Fibroblast of lung (primary cell): ENCODE measurements around the gene DHRS11. TPM values are rescaled to one million over a fixed set of nuclear protein-coding genes. Genes with fewer than 3 reads are reported as not detected.

Source experiments
- DNase-seq, 2 donors: peaks; one replicate each; pipeline versions ENCODE4 v3.0.0 to v3.0.0-alpha.2; 2010; ENCODE audit warnings: low read depth in 2 of 2
- H2AFZ ChIP-seq: 2 replicates; pipeline ENCODE4 v1.5.1; 2012; ENCODE audit warnings: low read length, control low read depth, inconsistent platforms
- H3K27ac ChIP-seq: 2 replicates; pipeline ENCODE4 v1.5.1; 2011; ENCODE audit warnings: low read length, control low read depth; ENCODE audit not compliant: insufficient read depth
- H3K27me3 ChIP-seq: 2 replicates; pipeline ENCODE4 v1.5.1; 2011; ENCODE audit warnings: mild to moderate bottlenecking, low read length; ENCODE audit not compliant: control insufficient read depth, insufficient read depth
- H3K36me3 ChIP-seq: 2 replicates; pipeline ENCODE4 v1.5.1; 2011; ENCODE audit warnings: low read length; ENCODE audit not compliant: control insufficient read depth, insufficient read depth
- H3K4me1 ChIP-seq: 2 replicates; pipeline ENCODE4 v1.5.1; 2011; ENCODE audit warnings: low read length; ENCODE audit not compliant: control insufficient read depth, insufficient read depth; ENCODE audit errors: extremely low read depth
- H3K4me2 ChIP-seq: 2 replicates; pipeline ENCODE4 v1.5.1; 2011; ENCODE audit warnings: low read length, control low read depth; ENCODE audit not compliant: insufficient read depth; ENCODE audit errors: extremely low read depth
- H3K4me3 ChIP-seq, 4 experiments: fragments of 200-600 bp in 1 of 4; sonication (generic) in 1 of 4; replicated peaks in 1 of 4; 2 replicates each; pipeline ENCODE4 v1.5.1; 2011 to 2016; ENCODE audit warnings: low read length in 4 of 4, low read depth in 3 of 4, mild to moderate bottlenecking in 3 of 4, control low read depth in 2 of 4, inconsistent platforms in 1 of 4, mixed read lengths in 1 of 4; ENCODE audit not compliant: insufficient read depth in 1 of 4; ENCODE audit errors: control extremely low read depth in 1 of 4
- H3K79me2 ChIP-seq: 2 replicates; pipeline ENCODE4 v1.5.1; 2012; ENCODE audit warnings: mild to moderate bottlenecking, low read length, inconsistent platforms; ENCODE audit not compliant: control insufficient read depth, insufficient read depth
- H3K9ac ChIP-seq: 2 replicates; pipeline ENCODE4 v1.5.1; 2011; ENCODE audit warnings: mild to moderate bottlenecking, low read length, control low read depth; ENCODE audit not compliant: insufficient read depth
- H3K9me3 ChIP-seq: 2 replicates; pipeline ENCODE4 v1.5.1; 2012; ENCODE audit warnings: low read depth, low read length; ENCODE audit not compliant: control insufficient read depth, insufficient read depth
- H4K20me1 ChIP-seq: 2 replicates; pipeline ENCODE4 v1.5.1; 2011; ENCODE audit warnings: low read length; ENCODE audit not compliant: control insufficient read depth, insufficient read depth; ENCODE audit errors: extremely low read depth
- CTCF ChIP-seq, 2 donors: IDR thresholded peaks in 1 of 2; conservative IDR thresholded peaks in 1 of 2; 1 replicate in 1 of 2; 2 replicates in 1 of 2; pipeline ENCODE4 v1.5.1; 2011 to 2012; ENCODE audit warnings: low read length in 2 of 2, control low read depth in 1 of 2, inconsistent platforms in 1 of 2, low read depth in 1 of 2, mild to moderate bottlenecking in 1 of 2
- EZH2 ChIP-seq: IDR thresholded peaks from 2 replicates; pipeline ENCODE4 v1.5.1; 2012; ENCODE audit warnings: low read length, control low read depth, mild to moderate bottlenecking; ENCODE audit errors: missing control alignments
- polyA plus RNA-seq, 2 donors: library from polyadenylated mRNA; depleted of rRNA in 1 of 2; stranded (reverse) in 1 of 2; unstranded in 1 of 2; fragments of >200 nt; gene quantifications; 2 replicates each; pipeline ENCODE4 v1.2.1, GENCODE V29; 2011 to 2012; ENCODE audit warnings: missing spikeins in 1 of 2
- total RNA-seq: library from RNA; depleted of rRNA; stranded (reverse); fragments of >200 nt; gene quantifications from 2 replicates; pipeline ENCODE4 v1.2.1, GENCODE V29; 2014

DHRS11 gene
- total and polyA plus RNA-seq, 2 donors (not counting 1 experiment from before 2014, with no cell fraction given), result 4.6 to 5.9 TPM

- no peak overlapping the region for H2AFZ ChIP-seq
- no peaks in the 10 kb centered on the region for H4K20me1 ChIP-seq
- no peak for DNase-seq
- H3K4me1 ChIP-seq, result peaks cover 4% of the 10 kb centered on the region
- no peak overlapping the region for H3K4me2 ChIP-seq
- no peak overlapping the region for H3K4me3 ChIP-seq
- H3K9ac ChIP-seq, result no peak overlapping the region
- H3K27ac ChIP-seq, result no peak overlapping the region
- TF ChIP-seq EZH2 (no peak), CTCF (conservative IDR thresholded peaks at IDR 0.05 in 1 of 2, IDR thresholded peaks at IDR 0.05 in 1 of 2; ENCODE audit: low read depth in 1 of 2, low read length in 2 of 2) (no peak)
- no peaks in the 10 kb centered on the region for H3K27me3 ChIP-seq
- H3K79me2 ChIP-seq, result no peaks in the 10 kb centered on the region
- H3K9me3 ChIP-seq, result no peaks in the 10 kb centered on the region
- no peaks in the 10 kb centered on the region for H3K36me3 ChIP-seq
Observed at GRCh38 chr17:36613155-36613554, 21.5 kb downstream of the DHRS11 start.

DNA sequence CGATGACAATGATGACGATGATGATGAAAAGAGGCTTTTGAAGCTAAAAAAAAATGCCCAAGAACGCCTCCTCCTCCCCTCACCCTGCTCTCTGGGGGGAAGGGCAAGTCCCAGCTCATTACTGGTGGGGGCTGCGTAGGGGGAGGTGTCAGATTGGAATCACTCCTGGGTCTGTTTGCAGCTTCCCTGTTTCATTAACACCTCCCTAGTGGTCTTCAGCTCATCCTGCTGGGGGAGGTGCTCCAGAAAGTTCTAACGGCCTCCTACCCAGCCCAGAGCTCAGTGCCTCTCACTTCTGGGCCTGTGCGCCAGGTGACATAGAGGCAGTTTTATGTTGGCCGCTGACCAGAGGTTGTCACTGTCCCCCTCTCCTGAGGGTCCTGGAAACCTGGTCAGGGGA lies 22.4 kb downstream of the DHRS11 start:
- no peak for DNase-seq
- H3K4me3 ChIP-seq, result no peak overlapping the region

GRCh38 chr17:36614933-36615332 lies 23.3 kb downstream of the DHRS11 start:
- no peak for DNase-seq
- no peak overlapping the region for H3K4me3 ChIP-seq
- no peaks in the 10 kb centered on the region for H3K4me1 ChIP-seq
- no peak overlapping the region for H3K27ac ChIP-seq
- H3K36me3 ChIP-seq, result no peaks in the 10 kb centered on the region
- H3K27me3 ChIP-seq, result no peaks in the 10 kb centered on the region
- H3K9ac ChIP-seq, result no peak overlapping the region
- no peak for TF ChIP-seq EZH2
- H3K9me3 ChIP-seq, result no peaks in the 10 kb centered on the region
- H3K4me2 ChIP-seq, result no peak overlapping the region
- no peaks in the 10 kb centered on the region for H4K20me1 ChIP-seq
- H2AFZ ChIP-seq, result no peak overlapping the region
- no peaks in the 10 kb centered on the region for H3K79me2 ChIP-seq

More for the DNA sequence above, 22.4 kb downstream of the DHRS11 start:
- Histone ChIP-seq H3K4me1 (peaks cover 3% of the 10 kb centered on the region), H3K27ac (no peak overlapping the region), H3K4me2 (no peak overlapping the region), H4K20me1 (no peaks in the 10 kb centered on the region), H2AFZ (no peak overlapping the region), H3K27me3 (no peaks in the 10 kb centered on the region), H3K36me3 (no peaks in the 10 kb centered on the region), H3K9me3 (no peaks in the 10 kb centered on the region), H3K79me2 (no peaks in the 10 kb centered on the region), H3K9ac (no peak overlapping the region)
- TF ChIP-seq EZH2 (no peak), CTCF (conservative IDR thresholded peaks at IDR 0.05 in 1 of 2, IDR thresholded peaks at IDR 0.05 in 1 of 2; ENCODE audit: low read depth in 1 of 2, low read length in 2 of 2) (no peak)
